ENCODE measurements around the gene MTIF2.
"Not testable (repeated sequence)": the region's sequence is repeated elsewhere in the genome, so short reads cannot be mapped to it uniquely, and the experiment has no call there.

MTIF2 gene

DNA sequence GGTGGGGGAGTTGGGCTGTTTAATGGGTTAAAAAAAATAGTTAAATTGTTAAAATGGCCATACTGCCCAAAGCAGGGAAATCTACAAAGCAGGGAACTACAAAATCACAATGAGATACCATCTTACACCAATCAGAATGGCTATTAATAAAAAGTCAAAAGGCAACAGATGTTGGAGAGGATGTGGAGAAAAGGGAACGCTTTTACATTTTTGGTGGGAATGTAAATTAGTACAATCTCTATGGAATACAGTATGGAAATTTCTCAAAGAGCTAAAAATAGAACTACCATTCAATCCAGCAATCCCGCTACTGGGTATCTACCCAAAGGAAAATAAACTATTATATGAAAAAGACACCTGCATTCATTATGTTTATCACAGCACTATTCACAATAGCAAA is 64.1 kb downstream of the MTIF2 start:
- Histone ChIP-seq H3K9me3 (ENCODE audit: low read length) (peaks cover 9% of the 10 kb centered on the region), H3K36me3 (ENCODE audit: insufficient read depth, low read length) (peaks cover 26% of the 10 kb centered on the region), H3K27me3 (ENCODE audit: insufficient read depth, low read length) (no peaks in the 10 kb centered on the region)

DNA sequence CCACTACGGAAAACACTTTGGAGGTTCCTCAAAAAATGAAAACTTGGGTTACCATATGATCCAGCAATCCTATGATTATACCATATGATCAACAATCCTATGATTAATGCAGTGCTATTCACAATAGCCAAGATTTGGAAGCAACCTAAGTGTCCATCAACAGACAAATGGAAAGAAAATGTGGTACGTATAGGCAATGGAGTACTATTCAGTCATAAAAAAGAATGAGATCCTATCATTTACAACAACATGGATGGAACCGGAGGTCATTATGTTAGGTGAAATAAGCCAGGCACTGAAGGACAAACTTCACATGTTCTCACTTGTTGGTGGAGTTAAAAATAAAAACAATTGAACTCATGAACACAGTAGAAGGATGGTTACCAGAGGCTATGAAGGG is 64.5 kb downstream of the MTIF2 start:
- Histone ChIP-seq H3K4me1 (ENCODE audit: insufficient read depth, low read length) (no peaks in the 10 kb centered on the region), H2AFZ (ENCODE audit: low read depth, low read length) (no peak overlapping the region), H3K4me3 (ENCODE audit: low read length) (no peak overlapping the region), H3K36me3 (ENCODE audit: insufficient read depth, low read length) (peaks cover 25% of the 10 kb centered on the region), H3K27me3 (ENCODE audit: insufficient read depth, low read length) (no peaks in the 10 kb centered on the region), H3K9me3 (ENCODE audit: low read length) (peaks cover 9% of the 10 kb centered on the region)

More for the DNA sequence above, 64.1 kb downstream of the MTIF2 start:
- no peak overlapping the region for H3K4me3 ChIP-seq (ENCODE audit: low read length)
- H3K4me1 ChIP-seq (ENCODE audit: insufficient read depth, low read length): no peaks in the 10 kb centered on the region
- no peak overlapping the region for H2AFZ ChIP-seq (ENCODE audit: low read depth, low read length)

DNA sequence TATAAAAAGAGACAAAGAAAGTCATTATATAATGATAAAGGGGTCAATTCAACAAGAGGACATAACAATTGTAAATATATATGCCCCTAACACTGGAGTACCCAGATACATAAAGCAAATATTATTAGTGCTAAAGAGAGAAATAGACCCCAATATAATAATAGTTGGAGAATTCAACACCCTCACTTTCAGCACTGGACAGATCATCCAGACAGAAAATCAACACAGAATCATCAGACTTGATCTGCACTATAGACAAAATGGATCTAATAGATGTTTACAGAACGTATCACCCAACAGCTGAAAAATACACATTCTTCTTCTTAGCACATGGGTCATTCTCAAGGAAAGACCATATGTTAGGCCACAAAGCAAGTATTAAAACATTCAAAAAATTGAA is 68.6 kb downstream of the MTIF2 start:
- H3K4me3 ChIP-seq (ENCODE audit: low read length): no peak overlapping the region
- H3K9me3 ChIP-seq (ENCODE audit: low read length): peaks cover 20% of the 10 kb centered on the region
- H3K36me3 ChIP-seq (ENCODE audit: insufficient read depth, low read length): peaks cover 50% of the 10 kb centered on the region
- H3K4me1 ChIP-seq (ENCODE audit: insufficient read depth, low read length): no peaks in the 10 kb centered on the region
- H2AFZ ChIP-seq (ENCODE audit: low read depth, low read length): no peak overlapping the region
- no peaks in the 10 kb centered on the region for H3K27me3 ChIP-seq (ENCODE audit: insufficient read depth, low read length)

DNA sequence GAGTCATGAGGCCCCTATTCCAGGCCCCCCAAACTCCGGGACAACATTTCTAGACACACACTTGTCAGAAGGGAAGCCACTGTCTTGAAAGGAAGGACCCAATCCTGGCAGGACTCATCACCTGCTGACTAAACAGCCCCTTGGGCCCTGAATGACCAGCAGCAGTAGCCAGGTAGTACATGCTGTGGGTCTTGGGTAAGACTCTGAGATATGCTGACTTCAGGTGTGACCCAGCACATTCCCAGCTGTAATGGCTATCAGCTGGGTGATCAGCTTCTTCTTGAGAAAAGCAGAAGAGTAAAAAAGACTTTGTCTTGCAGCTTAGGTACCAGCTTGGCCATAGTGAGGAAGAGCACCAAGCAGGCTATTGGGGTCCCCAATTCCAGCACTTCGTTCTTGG is 72.5 kb downstream of the MTIF2 start:
- H3K4me1 ChIP-seq (ENCODE audit: insufficient read depth, low read length): no peaks in the 10 kb centered on the region
- H3K4me3 ChIP-seq (ENCODE audit: low read length): no peak overlapping the region
- peaks cover 40% of the 10 kb centered on the region for H3K36me3 ChIP-seq (ENCODE audit: insufficient read depth, low read length)
- no peaks in the 10 kb centered on the region for H3K27me3 ChIP-seq (ENCODE audit: insufficient read depth, low read length)
- H3K9me3 ChIP-seq (ENCODE audit: low read length): peaks cover 15% of the 10 kb centered on the region
- H2AFZ ChIP-seq (ENCODE audit: low read depth, low read length): no peak overlapping the region

DNA sequence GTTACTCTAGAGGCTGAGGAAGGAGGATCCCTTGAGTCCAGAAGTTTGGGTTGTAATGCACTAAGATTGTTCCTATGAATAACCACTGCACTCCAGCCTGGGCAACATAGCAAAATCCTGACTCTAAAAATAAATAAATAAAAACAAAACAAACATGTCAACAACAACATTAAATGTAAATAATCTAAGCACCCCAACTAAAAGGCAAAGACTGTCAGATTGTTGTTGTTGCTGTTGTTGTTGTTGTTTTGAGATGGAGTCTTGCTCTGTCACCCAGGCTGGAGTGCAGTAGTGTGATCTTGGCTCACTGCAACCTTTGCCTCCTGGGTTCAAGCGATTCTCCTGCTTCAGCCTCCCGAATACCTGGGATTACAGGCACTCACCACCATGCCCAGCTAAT is 77.1 kb downstream of the MTIF2 start:
- H3K27me3 ChIP-seq (ENCODE audit: insufficient read depth, low read length); H3K4me1 ChIP-seq (ENCODE audit: insufficient read depth, low read length); H2AFZ ChIP-seq (ENCODE audit: low read depth, low read length); H3K9me3 ChIP-seq (ENCODE audit: low read length); H3K4me3 ChIP-seq (ENCODE audit: low read length): not testable (repeated sequence)
- peaks cover 28% of the 10 kb centered on the region for H3K36me3 ChIP-seq (ENCODE audit: insufficient read depth, low read length)

DNA sequence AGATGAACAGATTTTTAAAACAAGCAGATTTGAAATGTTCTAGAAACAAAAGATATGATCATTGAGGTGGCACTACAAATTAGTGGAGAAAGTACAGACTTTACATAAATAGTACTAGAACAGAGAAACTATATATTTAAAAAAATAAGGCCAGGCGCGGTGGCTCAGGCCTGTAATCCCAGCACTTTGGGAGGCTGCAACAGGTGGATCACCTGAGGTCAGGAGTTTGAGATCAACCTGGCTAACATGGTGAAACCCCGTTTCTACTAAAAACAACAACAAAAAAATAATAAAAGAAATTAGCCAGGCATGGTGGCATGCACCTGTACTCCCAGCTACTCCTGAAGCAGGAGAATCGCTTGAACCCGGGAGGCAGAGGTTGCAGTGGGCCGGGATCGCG is 82.2 kb downstream of the MTIF2 start:
- not testable (repeated sequence) for H3K27me3 ChIP-seq (ENCODE audit: insufficient read depth, low read length); H2AFZ ChIP-seq (ENCODE audit: low read depth, low read length); H3K36me3 ChIP-seq (ENCODE audit: insufficient read depth, low read length); H3K4me1 ChIP-seq (ENCODE audit: insufficient read depth, low read length); H3K4me3 ChIP-seq (ENCODE audit: low read length); H3K9me3 ChIP-seq (ENCODE audit: low read length)
